Omental fat pad (tissue), 4 donors: Measurements from ENCODE around the gene RNGTT. TPM values are rescaled to one million over a fixed set of nuclear protein-coding genes. Genes with fewer than 3 reads are reported as not detected.
A peak's percentile ranks its signal among the peaks of the same experiment; 100 is the strongest.

Experiments
- ATAC-seq: fragments of 150-250 bp; one replicate; pipeline ENCODE4 v1.9.1; 2016; ENCODE audit warnings: mild to moderate bottlenecking, moderate library complexity; ENCODE audit not compliant: low FRiP score
- DNase-seq: peaks from one replicate; pipeline ENCODE4 v3.0.0-alpha.2; 2019; ENCODE audit warnings: low spot score
- CTCF ChIP-seq, 3 donors: fragments of 450-650 bp; IDR thresholded peaks; one replicate each; pipeline ENCODE4 v1.5.1; 2016 to 2017; ENCODE audit warnings: antibody characterized with exemption in 3 of 3, mild to moderate bottlenecking in 3 of 3, moderate library complexity in 2 of 3
- total RNA-seq, 4 donors: library from RNA; depleted of rRNA; stranded (reverse); fragments of >200 nt; gene quantifications; one replicate each; pipeline ENCODE4 v1.1.0, GENCODE V29; 2016

Gene RNGTT
- total RNA-seq, 4 donors from 2014 or later = 12.6 to 21.7 (median 17.7) TPM

GRCh38 chr6:88708197-88708744, 255.1 kb downstream of the RNGTT start:
- no peak for TF ChIP-seq CTCF (IDR thresholded peaks at IDR 0.05)
- ATAC-seq (no peak), DNase-seq (no peak)

GRCh38 chr6:88705601-88706000, 257.8 kb downstream of the RNGTT start:
- no peak for ATAC-seq
- no peak for TF ChIP-seq CTCF (IDR thresholded peaks at IDR 0.05)
- no peak for DNase-seq

GRCh38 chr6:88704980-88705379, 258.4 kb downstream of the RNGTT start:
- no peak for TF ChIP-seq CTCF (IDR thresholded peaks at IDR 0.05)
- DNase-seq (no peak), ATAC-seq (peak; percentile 66)

GRCh38 chr6:88702956-88703556, 260.4 kb downstream of the RNGTT start:
- ATAC-seq = no peak
- TF ChIP-seq CTCF (IDR thresholded peaks at IDR 0.05) = no peak
- DNase-seq = no peak

- TF ChIP-seq CTCF (IDR thresholded peaks at IDR 0.05) = no peak
- DNase-seq (no peak), ATAC-seq (no peak)
Measured at GRCh38 chr6:88698661-88699060, 264.8 kb downstream of the RNGTT start.

- DNase-seq (no peak), ATAC-seq (no peak)
- no peak for TF ChIP-seq CTCF (IDR thresholded peaks at IDR 0.05)
Measured at GRCh38 chr6:88695937-88696336, 267.5 kb downstream of the RNGTT start.

GRCh38 chr6:88683734-88684133, 279.7 kb downstream of the RNGTT start:
- ATAC-seq (no peak), DNase-seq (no peak)
- no peak for TF ChIP-seq CTCF (IDR thresholded peaks at IDR 0.05)
